Measurements from ENCODE around the gene DLG5. TPM values are rescaled to one million over a fixed set of nuclear protein-coding genes. Genes with fewer than 3 reads are reported as not detected.

DLG5 gene
- total RNA-seq, 4 donors from 2014 or later, result 45.4 to 92.4 (median 61.2) TPM

GRCh38 chr10:77940225-77940624 lies 13.7 kb upstream of the DLG5 start:
- intact Hi-C loops (cut with DNase I), result no loop called here
- H3K27ac ChIP-seq, result no peak overlapping the region
- no peak overlapping the region for H3K4me3 ChIP-seq (replicated peaks in 1 of 3)
- TF ChIP-seq, protein P1, sequence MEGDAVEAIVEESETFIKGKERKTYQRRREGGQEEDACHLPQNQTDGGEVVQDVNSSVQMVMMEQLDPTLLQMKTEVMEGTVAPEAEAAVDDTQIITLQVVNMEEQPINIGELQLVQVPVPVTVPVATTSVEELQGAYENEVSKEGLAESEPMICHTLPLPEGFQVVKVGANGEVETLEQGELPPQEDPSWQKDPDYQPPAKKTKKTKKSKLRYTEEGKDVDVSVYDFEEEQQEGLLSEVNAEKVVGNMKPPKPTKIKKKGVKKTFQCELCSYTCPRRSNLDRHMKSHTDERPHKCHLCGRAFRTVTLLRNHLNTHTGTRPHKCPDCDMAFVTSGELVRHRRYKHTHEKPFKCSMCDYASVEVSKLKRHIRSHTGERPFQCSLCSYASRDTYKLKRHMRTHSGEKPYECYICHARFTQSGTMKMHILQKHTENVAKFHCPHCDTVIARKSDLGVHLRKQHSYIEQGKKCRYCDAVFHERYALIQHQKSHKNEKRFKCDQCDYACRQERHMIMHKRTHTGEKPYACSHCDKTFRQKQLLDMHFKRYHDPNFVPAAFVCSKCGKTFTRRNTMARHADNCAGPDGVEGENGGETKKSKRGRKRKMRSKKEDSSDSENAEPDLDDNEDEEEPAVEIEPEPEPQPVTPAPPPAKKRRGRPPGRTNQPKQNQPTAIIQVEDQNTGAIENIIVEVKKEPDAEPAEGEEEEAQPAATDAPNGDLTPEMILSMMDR (IDR thresholded peaks at IDR 0.05), result no peak
- TF ChIP-seq POLR2A (IDR thresholded peaks at IDR 0.05), result no peak
- H3K27me3 ChIP-seq, result no peaks in the 10 kb centered on the region
- DNase-seq, result no peak
- H3K9me3 ChIP-seq, result no peaks in the 10 kb centered on the region
- no peaks in the 10 kb centered on the region for H3K36me3 ChIP-seq
- 94 to 96% methylated on average over 2 of the region's 2 CpGs for WGBS, 2 donors
- peaks cover 4 to 11% of the 10 kb centered on the region in 2 donors for H3K4me1 ChIP-seq

- no peak for TF ChIP-seq POLR2A (IDR thresholded peaks at IDR 0.05)
- TF ChIP-seq, protein P1 (IDR thresholded peaks at IDR 0.05), result no peak
- Histone ChIP-seq H3K27ac (no peak overlapping the region), H3K36me3 (no peaks in the 10 kb centered on the region), H3K27me3 (no peaks in the 10 kb centered on the region), H3K9me3 (no peaks in the 10 kb centered on the region), H3K4me3 (replicated peaks in 1 of 3) (no peak overlapping the region), H3K4me1 (peaks cover 4 to 12% of the 10 kb centered on the region in 2 donors)
- DNase-seq, result peak; percentile 61
- intact Hi-C loops (cut with DNase I), result no loop called here
- WGBS, 2 donors, result 17 to 47% methylated on average over 3 of the region's 3 CpGs
Observed at GRCh38 chr10:77939561-77940001, 13.0 kb upstream of the DLG5 start.

DNA sequence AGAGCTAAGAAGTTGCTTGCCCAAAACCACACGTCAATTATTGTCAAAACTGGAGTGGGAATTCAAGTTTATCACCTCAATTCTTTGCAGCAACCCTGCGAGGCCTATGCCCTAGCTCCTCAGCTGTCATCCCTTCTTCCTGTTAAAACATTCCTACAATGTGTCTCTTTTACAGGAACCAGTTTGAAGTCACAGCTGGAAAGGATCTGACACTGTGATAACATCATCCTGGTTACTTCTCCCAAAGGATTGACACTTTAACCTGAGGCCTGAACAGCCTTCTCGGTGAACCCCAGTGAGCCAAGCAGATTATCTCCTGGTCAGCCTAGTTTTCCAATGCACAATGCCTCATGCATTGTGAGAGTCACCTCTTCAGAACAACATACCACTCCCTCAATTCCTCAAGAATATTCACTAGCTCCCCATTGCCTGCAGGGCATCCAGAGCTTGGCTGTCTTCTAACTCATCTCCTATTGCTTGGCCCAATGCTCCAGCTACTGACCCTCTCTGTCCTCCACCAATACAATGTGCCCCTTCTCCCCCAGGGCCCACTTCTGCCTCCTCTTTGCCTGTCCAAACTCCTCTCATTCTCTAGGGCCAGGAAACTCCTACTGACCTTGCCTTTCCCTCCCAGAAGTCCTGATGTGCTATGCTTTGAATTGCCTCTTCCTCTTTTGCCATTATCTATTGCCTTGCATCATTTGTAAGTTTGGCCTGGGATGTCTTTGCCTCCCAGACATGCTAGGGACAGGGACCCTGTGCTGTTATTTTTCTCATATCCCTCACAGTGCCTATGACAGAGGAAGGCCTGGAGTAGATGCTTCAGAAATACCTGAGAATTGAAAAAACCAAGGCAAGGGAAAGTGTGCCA lies 10.4 kb upstream of the DLG5 start:
- TF ChIP-seq, protein P1 (IDR thresholded peaks at IDR 0.05), result no peak
- no peak for TF ChIP-seq POLR2A (IDR thresholded peaks at IDR 0.05)
- WGBS, 2 donors, result 90 to 93% methylated on average over 3 of the region's 3 CpGs
- peaks cover 4 to 16% of the 10 kb centered on the region in 2 donors for H3K4me1 ChIP-seq
- intact Hi-C loops (cut with DNase I), result no loop called here
- H3K9me3 ChIP-seq, result no peaks in the 10 kb centered on the region
- no peak overlapping the region for H3K27ac ChIP-seq
- no peak overlapping the region for H3K4me3 ChIP-seq (replicated peaks in 1 of 3)
- no peaks in the 10 kb centered on the region for H3K27me3 ChIP-seq
- no peak for DNase-seq
- no peaks in the 10 kb centered on the region for H3K36me3 ChIP-seq

DNA sequence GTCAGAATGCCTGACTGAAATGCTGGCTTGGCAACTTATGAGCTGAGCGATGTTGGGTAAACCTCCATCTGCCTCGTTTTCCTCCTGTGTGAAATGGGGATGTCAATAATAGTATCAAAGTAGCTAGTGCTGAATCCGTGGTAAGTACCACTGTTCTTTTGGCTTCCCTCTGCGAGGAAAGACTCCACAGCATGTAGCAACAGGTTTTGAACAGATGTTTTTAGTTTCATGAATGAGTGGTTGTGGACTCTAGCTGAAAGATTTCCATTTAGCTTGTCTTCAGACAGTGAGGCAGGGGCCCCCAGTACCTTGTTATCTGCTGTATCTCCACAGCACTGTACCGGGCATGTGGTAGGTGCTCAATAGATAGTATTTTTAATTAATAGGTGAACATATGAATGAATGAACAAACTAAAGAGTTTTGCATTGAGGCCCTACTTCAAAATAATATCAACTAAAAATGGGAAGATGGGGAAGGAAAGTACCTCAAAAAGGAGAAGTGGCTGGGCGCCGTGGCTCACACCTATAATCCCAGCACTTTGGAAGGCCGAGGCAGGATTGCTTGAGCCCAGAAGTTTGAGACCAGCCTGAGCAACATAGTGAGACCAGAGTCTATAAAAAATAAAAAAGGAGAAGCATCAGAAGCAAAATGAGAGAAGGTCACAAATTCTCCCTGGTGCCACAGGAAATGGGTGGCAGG lies 5.6 kb upstream of the DLG5 start:
- Histone ChIP-seq H3K27me3 (no peaks in the 10 kb centered on the region), H3K4me1 (peaks cover 0 to 7% of the 10 kb centered on the region in 2 donors), H3K4me3 (replicated peaks in 1 of 3) (no peak overlapping the region), H3K9me3 (no peaks in the 10 kb centered on the region), H3K36me3 (no peaks in the 10 kb centered on the region), H3K27ac (no peak overlapping the region)
- DNase-seq, result no peak
- TF ChIP-seq, protein P1 (IDR thresholded peaks at IDR 0.05), result no peak
- no peak for TF ChIP-seq POLR2A (IDR thresholded peaks at IDR 0.05)
- intact Hi-C loops (cut with DNase I), result no loop called here
- 87 to 92% methylated on average over 8 of the region's 8 CpGs for WGBS, 2 donors

Data from thyroid gland (tissue), 4 donors.